GM23248 (cell line): ENCODE data around the gene OGN. TPM values are rescaled to one million over a fixed set of nuclear protein-coding genes. Genes with fewer than 3 reads are reported as not detected.
A peak's percentile ranks its signal among the peaks of the same experiment; 100 is the strongest.

Experiments used
- DNase-seq: peaks from one replicate; pipeline ENCODE4 v3.0.0-alpha.2; 2015
- H2AFZ ChIP-seq: fragments of 200-600 bp; sonication (generic); 2 replicates; pipeline ENCODE4 v1.6.1; 2016; ENCODE audit warnings: antibody characterized with exemption
- H3F3A ChIP-seq: fragments of 200-600 bp; sonication (generic); 2 replicates; pipeline ENCODE4 v1.6.1; 2016; ENCODE audit warnings: mild to moderate bottlenecking, antibody characterized with exemption, mixed run types; ENCODE audit not compliant: insufficient read depth
- H3K27ac ChIP-seq: fragments of 200-600 bp; sonication (generic); 2 replicates; pipeline ENCODE4 v1.5.1; 2016; ENCODE audit warnings: mild to moderate bottlenecking
- H3K27me3 ChIP-seq: fragments of 200-600 bp; sonication (generic); replicated peaks from 2 replicates; pipeline ENCODE4 v1.6.1; 2016; ENCODE audit warnings: mild to moderate bottlenecking; ENCODE audit not compliant: insufficient read depth
- H3K36me3 ChIP-seq: fragments of 200-600 bp; sonication (generic); 2 replicates; pipeline ENCODE4 v1.6.1; 2016; ENCODE audit warnings: low read depth, mild to moderate bottlenecking
- H3K4me1 ChIP-seq: fragments of 200-600 bp; sonication (generic); 2 replicates; pipeline ENCODE4 v1.6.1; 2016; ENCODE audit warnings: mild to moderate bottlenecking; ENCODE audit not compliant: insufficient read depth
- H3K4me2 ChIP-seq: fragments of 200-600 bp; sonication (generic); one replicate; pipeline ENCODE4 v1.6.1; 2016; ENCODE audit warnings: mild to moderate bottlenecking; ENCODE audit not compliant: unreplicated experiment
- H3K4me3 ChIP-seq: fragments of 200-600 bp; sonication (generic); 2 replicates; pipeline ENCODE4 v1.5.1; 2016; ENCODE audit warnings: mild to moderate bottlenecking
- H3K79me2 ChIP-seq: fragments of 200-600 bp; sonication (generic); 2 replicates; pipeline ENCODE4 v1.6.1; 2016; ENCODE audit warnings: mild to moderate bottlenecking; ENCODE audit not compliant: insufficient read depth
- H3K9ac ChIP-seq: fragments of 200-600 bp; sonication (generic); 2 replicates; pipeline ENCODE4 v1.6.1; 2016; ENCODE audit warnings: mild to moderate bottlenecking
- H3K9me2 ChIP-seq: fragments of 200-600 bp; sonication (generic); 2 replicates; pipeline ENCODE4 v1.6.1; 2016; ENCODE audit warnings: mixed run types, mild to moderate bottlenecking, moderate library complexity; ENCODE audit not compliant: insufficient read depth
- H3K9me3 ChIP-seq: fragments of 200-600 bp; sonication (generic); one replicate; pipeline ENCODE4 v1.6.1; 2017; ENCODE audit warnings: low read depth
- H4K20me1 ChIP-seq: fragments of 200-600 bp; sonication (generic); 2 replicates; pipeline ENCODE4 v1.6.0; 2016; ENCODE audit not compliant: insufficient read depth
- EZH2 ChIP-seq: fragments of 200-600 bp; sonication (generic); IDR thresholded peaks from 2 replicates; pipeline ENCODE4 v1.6.1; 2018; ENCODE audit warnings: antibody characterized with exemption, mild to moderate bottlenecking; ENCODE audit not compliant: insufficient read depth, poor library complexity, severe bottlenecking
- EZH2phosphoT487 ChIP-seq: fragments of 200-600 bp; sonication (generic); IDR thresholded peaks from 2 replicates; pipeline ENCODE4 v1.6.1; 2018; ENCODE audit warnings: antibody characterized with exemption, moderate library complexity, mild to moderate bottlenecking, low read depth; ENCODE audit not compliant: insufficient read depth
- WGBS, 2 experiments: methylation state at CpG; one replicate each; pipeline ENCODE4 v1.1.6; 2015 to 2017; ENCODE audit warnings: low lambda C conversion rate in 2 of 2, low coverage in 1 of 2; ENCODE audit errors: missing lambda C conversion rate in 2 of 2; 5-methylcytosine and 5-hydroxymethylcytosine counted together
- in situ Hi-C: fragments of 300-500 bp; cut with MboI; formaldehyde crosslinking; loops from 2 replicates; pipeline ENCODE4 v1.15.0; 2020
- polyA plus RNA-seq: library from polyadenylated mRNA; unstranded; fragments of >200 nt; fragmentation: Nextera tagmentation; extraction: Ambion mirVana; gene quantifications from 2 replicates; pipeline ENCODE4 v1.2.1, GENCODE V29; 2016
- total RNA-seq: library from RNA; depleted of rRNA; stranded (reverse); fragments of >200 nt; shearing (Covaris generic); gene quantifications from 2 replicates; pipeline ENCODE4 v1.2.3, GENCODE V29; 2014

The OGN gene
- total and polyA plus RNA-seq, 2 experiments from 2014 or later: 0.11 to 0.23 TPM

- H3K4me1 ChIP-seq: peaks cover 38% of the 10 kb centered on the region
- 74 to 85% methylated on average over 1 of the region's 1 CpG for WGBS, 2 experiments
- no peaks in the 10 kb centered on the region for H3K9me2 ChIP-seq
- peak; percentile 63 for DNase-seq
- no peaks in the 10 kb centered on the region for H3K27me3 ChIP-seq
- peak overlapping the region; percentile 17 for H3K27ac ChIP-seq
- no peak overlapping the region for H3K4me3 ChIP-seq
- H3K9me3 ChIP-seq: no peaks in the 10 kb centered on the region
- H3K4me2 ChIP-seq: peak overlapping the region; percentile 21
- no peak overlapping the region for H3K9ac ChIP-seq
- H3K79me2 ChIP-seq: no peaks in the 10 kb centered on the region
- H4K20me1 ChIP-seq: no peaks in the 10 kb centered on the region
- H3F3A ChIP-seq: peaks cover 21% of the 10 kb centered on the region
- TF ChIP-seq EZH2phosphoT487 (no peak), EZH2 (no peak)
- in situ Hi-C loops: no loop called here
- H2AFZ ChIP-seq: 0 out of 2 replicates have a peak overlapping the region, but pooled peaks have one; percentile 3
- H3K36me3 ChIP-seq: no peaks in the 10 kb centered on the region
These were observed 20.0 kb downstream of the OGN start for GRCh38 chr9:92384375-92384774.

GRCh38 chr9:92381775-92382174 is 22.6 kb downstream of the OGN start:
- Histone ChIP-seq H4K20me1 (no peaks in the 10 kb centered on the region), H2AFZ (no peak overlapping the region), H3F3A (peaks cover 31% of the 10 kb centered on the region), H3K9me2 (no peaks in the 10 kb centered on the region), H3K4me2 (no peak overlapping the region), H3K4me3 (no peak overlapping the region), H3K9me3 (no peaks in the 10 kb centered on the region), H3K27me3 (no peaks in the 10 kb centered on the region), H3K36me3 (no peaks in the 10 kb centered on the region), H3K79me2 (no peaks in the 10 kb centered on the region), H3K9ac (no peak overlapping the region), H3K27ac (no peak overlapping the region), H3K4me1 (peaks cover 45% of the 10 kb centered on the region)
- in situ Hi-C loops: no loop called here
- no peak for DNase-seq
- TF ChIP-seq EZH2 (no peak), EZH2phosphoT487 (no peak)
- WGBS, 2 experiments: 85 to 86% methylated on average over 2 of the region's 2 CpGs

- TF ChIP-seq EZH2 (no peak), EZH2phosphoT487 (no peak)
- H3K4me3 ChIP-seq: no peak overlapping the region
- H3F3A ChIP-seq: peaks cover 31% of the 10 kb centered on the region
- DNase-seq: peak; percentile 28
- no peaks in the 10 kb centered on the region for H3K9me2 ChIP-seq
- H4K20me1 ChIP-seq: no peaks in the 10 kb centered on the region
- H3K4me1 ChIP-seq: peaks cover 40% of the 10 kb centered on the region
- H3K4me2 ChIP-seq: no peak overlapping the region
- H3K9ac ChIP-seq: no peak overlapping the region
- no peaks in the 10 kb centered on the region for H3K9me3 ChIP-seq
- in situ Hi-C loops: no loop called here
- no peaks in the 10 kb centered on the region for H3K36me3 ChIP-seq
- no peaks in the 10 kb centered on the region for H3K79me2 ChIP-seq
- H3K27me3 ChIP-seq: no peaks in the 10 kb centered on the region
- no peak overlapping the region for H3K27ac ChIP-seq
- H2AFZ ChIP-seq: no peak overlapping the region
- WGBS, 2 experiments: 92 to 95% methylated on average over 2 of the region's 2 CpGs
These were observed 23.8 kb downstream of the OGN start for GRCh38 chr9:92380603-92381002.

- peak overlapping the region; percentile 38 for H3K4me2 ChIP-seq
- in situ Hi-C loops: no loop called here
- peaks cover 24% of the 10 kb centered on the region for H3K4me1 ChIP-seq
- H4K20me1 ChIP-seq: no peaks in the 10 kb centered on the region
- 28 to 29% methylated on average over 7 of the region's 7 CpGs for WGBS, 2 experiments
- peak overlapping the region; percentile 27; the same call in 1 of the 2 replicates for H2AFZ ChIP-seq
- TF ChIP-seq EZH2: no peak
- no peak for TF ChIP-seq EZH2phosphoT487
- H3K9me2 ChIP-seq: no peaks in the 10 kb centered on the region
- peak overlapping the region; percentile 32 for H3K27ac ChIP-seq
- DNase-seq: peak; percentile 66
- H3K9me3 ChIP-seq: no peaks in the 10 kb centered on the region
- no peaks in the 10 kb centered on the region for H3K27me3 ChIP-seq
- H3K9ac ChIP-seq: no peak overlapping the region
- H3K79me2 ChIP-seq: no peaks in the 10 kb centered on the region
- no peak overlapping the region; the same call in 1 of the 2 replicates for H3K4me3 ChIP-seq
- peaks cover 19% of the 10 kb centered on the region for H3F3A ChIP-seq
- H3K36me3 ChIP-seq: no peaks in the 10 kb centered on the region
These were observed 25.4 kb downstream of the OGN start for GRCh38 chr9:92378865-92379560.

GRCh38 chr9:92377876-92378275 is 26.5 kb downstream of the OGN start:
- Histone ChIP-seq H3K4me1 (peaks cover 20% of the 10 kb centered on the region), H3K9ac (no peak overlapping the region), H3K36me3 (no peaks in the 10 kb centered on the region), H3K4me3 (no peak overlapping the region), H2AFZ (no peak overlapping the region), H3K9me3 (no peaks in the 10 kb centered on the region), H3K27ac (no peak overlapping the region), H3F3A (peaks cover 18% of the 10 kb centered on the region), H4K20me1 (no peaks in the 10 kb centered on the region), H3K4me2 (no peak overlapping the region), H3K79me2 (no peaks in the 10 kb centered on the region), H3K9me2 (no peaks in the 10 kb centered on the region), H3K27me3 (no peaks in the 10 kb centered on the region)
- no peak for DNase-seq
- no peak for TF ChIP-seq EZH2
- TF ChIP-seq EZH2phosphoT487: no peak
- in situ Hi-C loops: no loop called here
- WGBS, 2 experiments: 78 to 88% methylated on average over 2 of the region's 2 CpGs
